ENCODE measurements around the gene MCM6. TPM values are rescaled to one million over a fixed set of nuclear protein-coding genes. Genes with fewer than 3 reads are reported as not detected.
A peak's percentile ranks its signal among the peaks of the same experiment; 100 is the strongest.

Gene MCM6
- total RNA-seq, 1 experiment from 2014 or later, result 39.9 TPM

DNA sequence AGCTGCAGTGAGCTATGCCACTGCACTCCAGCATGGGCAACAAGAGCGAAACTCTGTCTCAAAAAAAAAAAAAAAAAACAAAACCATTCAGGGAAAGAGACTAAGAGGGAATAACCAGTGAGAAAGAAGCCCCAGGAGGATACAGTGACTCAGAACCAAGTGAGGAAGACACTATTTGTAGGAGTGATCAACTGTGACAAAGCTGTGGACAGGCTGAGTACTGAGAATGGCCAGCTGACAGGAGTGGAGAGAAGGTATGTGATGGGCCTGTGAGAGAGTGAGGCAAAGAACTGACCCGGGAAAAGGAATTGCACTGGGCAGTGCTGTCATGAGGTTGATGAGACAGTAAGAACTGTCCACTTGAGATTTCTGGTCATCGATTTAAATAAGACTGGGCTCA, 32.6 kb downstream of the MCM6 start:
- Histone ChIP-seq H4K20me1 (ENCODE audit: low read length) (no peaks in the 10 kb centered on the region), H2AFZ (ENCODE audit: low read length) (no peak overlapping the region), H3K9me2 (replicated peaks; ENCODE audit: low read length) (no peaks in the 10 kb centered on the region), H3K9me3 (ENCODE audit: low read length) (no peaks in the 10 kb centered on the region), H3K4me2 (ENCODE audit: low read length) (no peak overlapping the region), H3K4me3 (ENCODE audit: low read length) (no peak overlapping the region), H3F3A (ENCODE audit: low read length, unreplicated experiment) (no peaks in the 10 kb centered on the region), H3K27ac (ENCODE audit: low read length) (no peak overlapping the region), H3K4me1 (ENCODE audit: insufficient read depth, low read length) (peaks cover 10% of the 10 kb centered on the region; the same call in 1 of the 2 replicates), H3K9ac (ENCODE audit: low read length) (no peak overlapping the region), H3K36me3 (ENCODE audit: low read depth, low read length) (peaks cover 37% of the 10 kb centered on the region; the same call in 1 of the 2 replicates), H3K79me2 (ENCODE audit: low read length) (no peaks in the 10 kb centered on the region), H3K27me3 (ENCODE audit: low read length) (no peaks in the 10 kb centered on the region)
- DNase-seq (peak; percentile 11), ATAC-seq (peak; percentile 36; the same call in 1 of the 2 replicates)
- no TSS peak for BruUV-seq (replicated peaks)
- CTCF ChIA-PET, result no interaction called here
- TF ChIP-seq, protein P1, sequence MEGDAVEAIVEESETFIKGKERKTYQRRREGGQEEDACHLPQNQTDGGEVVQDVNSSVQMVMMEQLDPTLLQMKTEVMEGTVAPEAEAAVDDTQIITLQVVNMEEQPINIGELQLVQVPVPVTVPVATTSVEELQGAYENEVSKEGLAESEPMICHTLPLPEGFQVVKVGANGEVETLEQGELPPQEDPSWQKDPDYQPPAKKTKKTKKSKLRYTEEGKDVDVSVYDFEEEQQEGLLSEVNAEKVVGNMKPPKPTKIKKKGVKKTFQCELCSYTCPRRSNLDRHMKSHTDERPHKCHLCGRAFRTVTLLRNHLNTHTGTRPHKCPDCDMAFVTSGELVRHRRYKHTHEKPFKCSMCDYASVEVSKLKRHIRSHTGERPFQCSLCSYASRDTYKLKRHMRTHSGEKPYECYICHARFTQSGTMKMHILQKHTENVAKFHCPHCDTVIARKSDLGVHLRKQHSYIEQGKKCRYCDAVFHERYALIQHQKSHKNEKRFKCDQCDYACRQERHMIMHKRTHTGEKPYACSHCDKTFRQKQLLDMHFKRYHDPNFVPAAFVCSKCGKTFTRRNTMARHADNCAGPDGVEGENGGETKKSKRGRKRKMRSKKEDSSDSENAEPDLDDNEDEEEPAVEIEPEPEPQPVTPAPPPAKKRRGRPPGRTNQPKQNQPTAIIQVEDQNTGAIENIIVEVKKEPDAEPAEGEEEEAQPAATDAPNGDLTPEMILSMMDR (conservative IDR thresholded peaks at IDR 0.05; ENCODE audit: low read depth, low read length), result no peak
- TF ChIP-seq EZH2phosphoT487 (IDR thresholded peaks at IDR 0.05; ENCODE audit: borderline replicate concordance, low read length) (no peak), EZH2 (IDR thresholded peaks at IDR 0.05; ENCODE audit: low read length, unreplicated experiment) (no peak)
- POLR2A ChIA-PET (ENCODE audit: unreplicated experiment), result no interaction called here
- intact Hi-C loops (cut with micrococcal nuclease), result no loop called here

DNA sequence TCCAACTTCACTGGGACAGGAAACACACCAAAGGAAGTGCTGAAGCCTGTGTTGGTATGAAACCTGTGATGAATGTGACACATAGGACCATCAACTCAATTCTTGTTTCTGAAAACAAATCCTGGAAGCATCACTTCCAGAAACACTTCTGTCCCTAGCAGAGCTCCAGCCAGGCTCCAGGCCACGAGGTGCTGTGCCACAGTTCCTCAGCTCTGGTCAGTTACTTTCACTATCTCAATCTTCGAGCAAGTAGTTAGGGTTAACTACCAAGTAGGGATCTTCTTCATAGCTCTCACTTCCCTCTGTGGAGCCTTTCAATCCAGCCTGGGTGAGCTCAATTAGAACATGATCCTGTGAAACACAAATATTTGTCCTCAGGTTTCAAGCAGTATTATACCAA, 35.6 kb downstream of the MCM6 start:
- Histone ChIP-seq H3K36me3 (ENCODE audit: low read depth, low read length) (peaks cover 24% of the 10 kb centered on the region; the same call in 1 of the 2 replicates), H3K79me2 (ENCODE audit: low read length) (no peaks in the 10 kb centered on the region), H3K27ac (ENCODE audit: low read length) (no peak overlapping the region), H4K20me1 (ENCODE audit: low read length) (no peaks in the 10 kb centered on the region), H2AFZ (ENCODE audit: low read length) (no peak overlapping the region), H3K4me1 (ENCODE audit: insufficient read depth, low read length) (peaks cover 10% of the 10 kb centered on the region; the same call in 1 of the 2 replicates), H3K4me2 (ENCODE audit: low read length) (no peak overlapping the region), H3K27me3 (ENCODE audit: low read length) (no peaks in the 10 kb centered on the region), H3K9me2 (replicated peaks; ENCODE audit: low read length) (no peaks in the 10 kb centered on the region), H3F3A (ENCODE audit: low read length, unreplicated experiment) (no peaks in the 10 kb centered on the region), H3K9ac (ENCODE audit: low read length) (no peak overlapping the region), H3K9me3 (ENCODE audit: low read length) (no peaks in the 10 kb centered on the region), H3K4me3 (ENCODE audit: low read length) (no peak overlapping the region)
- ATAC-seq (no peak), DNase-seq (no peak)
- intact Hi-C loops (cut with micrococcal nuclease), result no loop called here
- BruUV-seq (replicated peaks), result no TSS peak
- ChIA-PET POLR2A (ENCODE audit: unreplicated experiment) (no interaction called here), CTCF (no interaction called here)
- no peak for TF ChIP-seq EZH2 (IDR thresholded peaks at IDR 0.05; ENCODE audit: low read length, unreplicated experiment)
- TF ChIP-seq, protein P1 (conservative IDR thresholded peaks at IDR 0.05; ENCODE audit: low read depth, low read length), result no peak
- TF ChIP-seq EZH2phosphoT487 (IDR thresholded peaks at IDR 0.05; ENCODE audit: borderline replicate concordance, low read length), result no peak

DNA sequence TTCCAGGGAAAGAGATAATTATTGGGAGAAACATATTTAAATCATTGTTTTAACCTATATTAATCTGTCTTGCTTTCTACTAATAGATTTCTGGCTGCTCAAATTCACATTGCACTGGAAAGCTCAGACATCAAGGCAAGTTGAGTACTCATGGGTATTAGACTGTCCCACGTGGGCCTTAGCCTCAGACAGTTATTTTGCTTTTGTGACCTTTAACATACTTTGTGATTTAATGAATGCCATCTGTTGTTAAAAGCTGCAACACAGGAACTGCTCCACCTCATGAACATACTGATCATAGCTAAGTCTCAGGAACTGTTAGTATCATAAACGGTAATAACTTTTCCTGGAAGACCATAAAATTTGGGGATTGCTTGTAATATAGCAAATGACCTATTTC, 36.5 kb downstream of the MCM6 start:
- no peaks in the 10 kb centered on the region for H3F3A ChIP-seq (ENCODE audit: low read length, unreplicated experiment)
- no peak overlapping the region for H3K4me2 ChIP-seq (ENCODE audit: low read length)
- no peak for DNase-seq
- no peak overlapping the region for H3K4me3 ChIP-seq (ENCODE audit: low read length)
- TF ChIP-seq EZH2phosphoT487 (IDR thresholded peaks at IDR 0.05; ENCODE audit: borderline replicate concordance, low read length), result no peak
- TF ChIP-seq EZH2 (IDR thresholded peaks at IDR 0.05; ENCODE audit: low read length, unreplicated experiment), result no peak
- TF ChIP-seq, protein P1 (conservative IDR thresholded peaks at IDR 0.05; ENCODE audit: low read depth, low read length), result no peak
- peaks cover 20% of the 10 kb centered on the region; the same call in 1 of the 2 replicates for H3K36me3 ChIP-seq (ENCODE audit: low read depth, low read length)
- intact Hi-C loops (cut with micrococcal nuclease), result no loop called here
- H3K27ac ChIP-seq (ENCODE audit: low read length), result no peak overlapping the region
- ChIA-PET POLR2A (ENCODE audit: unreplicated experiment) (no interaction called here), CTCF (no interaction called here)
- no peaks in the 10 kb centered on the region for H3K9me2 ChIP-seq (replicated peaks; ENCODE audit: low read length)
- H3K9ac ChIP-seq (ENCODE audit: low read length), result no peak overlapping the region
- H3K4me1 ChIP-seq (ENCODE audit: insufficient read depth, low read length), result peaks cover 10% of the 10 kb centered on the region; the same call in 1 of the 2 replicates
- no TSS peak for BruUV-seq (replicated peaks)
- H4K20me1 ChIP-seq (ENCODE audit: low read length), result no peaks in the 10 kb centered on the region
- H3K27me3 ChIP-seq (ENCODE audit: low read length), result no peaks in the 10 kb centered on the region
- no peak overlapping the region for H2AFZ ChIP-seq (ENCODE audit: low read length)
- H3K9me3 ChIP-seq (ENCODE audit: low read length), result no peaks in the 10 kb centered on the region
- ATAC-seq, result no peak
- no peaks in the 10 kb centered on the region for H3K79me2 ChIP-seq (ENCODE audit: low read length)

Measured in PC-3 (cell line).